ENCODE data around the gene MGAT4B. TPM values are rescaled to one million over a fixed set of nuclear protein-coding genes. Genes with fewer than 3 reads are reported as not detected.

MGAT4B gene
- total RNA-seq, 1 experiment from 2014 or later, result 151 TPM

DNA sequence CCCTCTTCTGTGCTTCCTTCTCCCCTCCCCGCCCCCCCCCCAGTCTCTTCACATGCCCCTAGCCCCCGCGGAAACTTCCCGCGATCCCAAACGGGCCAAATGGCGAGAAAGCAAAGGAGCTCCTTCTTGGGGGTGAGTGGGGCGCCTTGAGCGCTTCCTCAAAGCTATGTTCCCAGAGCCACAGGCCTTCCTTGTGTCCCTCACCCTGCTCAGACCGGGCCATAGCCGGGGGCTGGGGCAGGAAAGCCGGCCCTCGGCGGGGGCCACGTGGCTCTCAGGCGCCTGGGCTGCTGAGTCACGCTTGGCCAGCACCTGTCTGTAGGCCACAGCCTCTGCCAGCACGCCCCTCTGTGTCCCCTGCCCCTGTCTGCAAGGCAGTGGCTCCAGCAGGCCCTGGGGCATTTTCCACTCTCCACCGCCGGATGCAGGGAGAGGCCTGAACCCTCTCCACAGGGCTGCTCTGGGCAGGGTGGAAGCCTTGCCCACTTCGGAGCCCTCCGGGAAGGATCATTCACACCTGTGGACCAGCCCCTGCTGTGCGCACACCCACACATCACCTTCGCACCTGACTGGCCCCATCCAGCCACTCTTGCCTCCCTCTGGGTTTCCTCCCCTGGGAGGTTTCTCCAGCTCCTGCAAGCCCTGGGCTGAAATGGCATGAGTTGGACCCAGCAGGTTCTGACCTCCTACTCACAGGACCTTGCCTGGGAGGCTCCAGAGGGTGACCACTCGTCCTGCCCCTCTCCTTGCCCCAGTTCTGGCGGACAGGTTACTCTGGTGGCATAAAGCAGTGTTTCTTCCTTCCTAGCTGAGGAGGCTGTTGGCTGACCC is 12.8 kb upstream of the MGAT4B start:
- peaks cover 13% of the 10 kb centered on the region for H3K36me3 Mint-ChIP-seq
- H3K9me3 Mint-ChIP-seq, result no peaks in the 10 kb centered on the region
- peak; percentile 70 for DNase-seq (ENCODE audit: low spot score)
- H3K4me3 Mint-ChIP-seq, result peak overlapping the region; percentile 59; the same call in 1 of the 2 replicates
- ChIA-PET CTCF (interaction anchor here (1.0 to 2.5 kb wide), 2 partner anchors 17 to 64 kb away, joined by 3 to 20 read pairs; no protein-coding TSS in a partner anchor), POLR2A (interaction anchor here (1.0 to 1.7 kb wide), 2 partner anchors 13 to 87 kb away, joined by 3 to 4 read pairs; partner anchors contain the start of gene MGAT4B)
- peak; percentile 1; the same call in 1 of the 2 replicates for ATAC-seq
- no peak overlapping the region for H3K27ac Mint-ChIP-seq
- H3K4me1 Mint-ChIP-seq, result peaks cover 36% of the 10 kb centered on the region
- H3K27me3 Mint-ChIP-seq (ENCODE audit: low read depth), result peaks cover 22% of the 10 kb centered on the region
- TF ChIP-seq ZNF138 (CRISPR knock-in tag; conservative IDR thresholded peaks at IDR 0.05) (0 out of 2 replicates have a peak, but pooled peaks have one; percentile 68), IRF2 (CRISPR knock-in tag; IDR thresholded peaks at IDR 0.05; ENCODE audit: borderline replicate concordance, low read depth) (no peak), HMGA2 (CRISPR knock-in tag; IDR thresholded peaks at IDR 0.05) (no peak), ZNF423 (CRISPR knock-in tag; IDR thresholded peaks at IDR 0.05) (peak; percentile 7; the same call in 1 of the 2 replicates), CREM (CRISPR knock-in tag; IDR thresholded peaks at IDR 0.05) (no peak), PRDM15 (CRISPR knock-in tag; IDR thresholded peaks at IDR 0.05) (no peak), MAX (CRISPR knock-in tag; IDR thresholded peaks at IDR 0.05) (peak; percentile 98), ESRRA (CRISPR knock-in tag; IDR thresholded peaks at IDR 0.05; ENCODE audit: borderline replicate concordance) (0 out of 2 replicates have a peak, but pooled peaks have one; percentile 55), PREB (CRISPR knock-in tag; IDR thresholded peaks at IDR 0.05; ENCODE audit: borderline replicate concordance) (0 out of 2 replicates have a peak, but pooled peaks have one; percentile 80), MYBL2 (CRISPR knock-in tag; IDR thresholded peaks at IDR 0.05) (peak; percentile 30; the same call in 1 of the 2 replicates), SMAD3 (CRISPR knock-in tag; IDR thresholded peaks at IDR 0.05; ENCODE audit: borderline replicate concordance) (peak; percentile 34; the same call in 1 of the 2 replicates), FOXP1 (CRISPR knock-in tag; IDR thresholded peaks at IDR 0.05; ENCODE audit: borderline replicate concordance) (no peak), NFE2L1 (CRISPR knock-in tag; IDR thresholded peaks at IDR 0.05) (peak; percentile 97), CREB1 (CRISPR knock-in tag; IDR thresholded peaks at IDR 0.05) (0 out of 2 replicates have a peak, but pooled peaks have one; percentile 18), ZNF416 (CRISPR knock-in tag; IDR thresholded peaks at IDR 0.05) (0 out of 2 replicates have a peak, but pooled peaks have one; percentile 0)
- TF ChIP-seq, protein P1, sequence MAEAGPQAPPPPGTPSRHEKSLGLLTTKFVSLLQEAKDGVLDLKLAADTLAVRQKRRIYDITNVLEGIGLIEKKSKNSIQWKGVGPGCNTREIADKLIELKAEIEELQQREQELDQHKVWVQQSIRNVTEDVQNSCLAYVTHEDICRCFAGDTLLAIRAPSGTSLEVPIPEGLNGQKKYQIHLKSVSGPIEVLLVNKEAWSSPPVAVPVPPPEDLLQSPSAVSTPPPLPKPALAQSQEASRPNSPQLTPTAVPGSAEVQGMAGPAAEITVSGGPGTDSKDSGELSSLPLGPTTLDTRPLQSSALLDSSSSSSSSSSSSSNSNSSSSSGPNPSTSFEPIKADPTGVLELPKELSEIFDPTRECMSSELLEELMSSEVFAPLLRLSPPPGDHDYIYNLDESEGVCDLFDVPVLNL (CRISPR knock-in tag; IDR thresholded peaks at IDR 0.05; ENCODE audit: borderline replicate concordance, low read depth), result no peak; the same call in 1 of the 2 replicates
- TF ChIP-seq, protein P2, sequence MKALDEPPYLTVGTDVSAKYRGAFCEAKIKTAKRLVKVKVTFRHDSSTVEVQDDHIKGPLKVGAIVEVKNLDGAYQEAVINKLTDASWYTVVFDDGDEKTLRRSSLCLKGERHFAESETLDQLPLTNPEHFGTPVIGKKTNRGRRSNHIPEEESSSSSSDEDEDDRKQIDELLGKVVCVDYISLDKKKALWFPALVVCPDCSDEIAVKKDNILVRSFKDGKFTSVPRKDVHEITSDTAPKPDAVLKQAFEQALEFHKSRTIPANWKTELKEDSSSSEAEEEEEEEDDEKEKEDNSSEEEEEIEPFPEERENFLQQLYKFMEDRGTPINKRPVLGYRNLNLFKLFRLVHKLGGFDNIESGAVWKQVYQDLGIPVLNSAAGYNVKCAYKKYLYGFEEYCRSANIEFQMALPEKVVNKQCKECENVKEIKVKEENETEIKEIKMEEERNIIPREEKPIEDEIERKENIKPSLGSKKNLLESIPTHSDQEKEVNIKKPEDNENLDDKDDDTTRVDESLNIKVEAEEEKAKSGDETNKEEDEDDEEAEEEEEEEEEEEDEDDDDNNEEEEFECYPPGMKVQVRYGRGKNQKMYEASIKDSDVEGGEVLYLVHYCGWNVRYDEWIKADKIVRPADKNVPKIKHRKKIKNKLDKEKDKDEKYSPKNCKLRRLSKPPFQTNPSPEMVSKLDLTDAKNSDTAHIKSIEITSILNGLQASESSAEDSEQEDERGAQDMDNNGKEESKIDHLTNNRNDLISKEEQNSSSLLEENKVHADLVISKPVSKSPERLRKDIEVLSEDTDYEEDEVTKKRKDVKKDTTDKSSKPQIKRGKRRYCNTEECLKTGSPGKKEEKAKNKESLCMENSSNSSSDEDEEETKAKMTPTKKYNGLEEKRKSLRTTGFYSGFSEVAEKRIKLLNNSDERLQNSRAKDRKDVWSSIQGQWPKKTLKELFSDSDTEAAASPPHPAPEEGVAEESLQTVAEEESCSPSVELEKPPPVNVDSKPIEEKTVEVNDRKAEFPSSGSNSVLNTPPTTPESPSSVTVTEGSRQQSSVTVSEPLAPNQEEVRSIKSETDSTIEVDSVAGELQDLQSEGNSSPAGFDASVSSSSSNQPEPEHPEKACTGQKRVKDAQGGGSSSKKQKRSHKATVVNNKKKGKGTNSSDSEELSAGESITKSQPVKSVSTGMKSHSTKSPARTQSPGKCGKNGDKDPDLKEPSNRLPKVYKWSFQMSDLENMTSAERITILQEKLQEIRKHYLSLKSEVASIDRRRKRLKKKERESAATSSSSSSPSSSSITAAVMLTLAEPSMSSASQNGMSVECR (CRISPR knock-in tag; IDR thresholded peaks at IDR 0.05; ENCODE audit: borderline replicate concordance), result 0 out of 2 replicates have a peak, but pooled peaks have one; percentile 60
- TF ChIP-seq, protein P3, sequence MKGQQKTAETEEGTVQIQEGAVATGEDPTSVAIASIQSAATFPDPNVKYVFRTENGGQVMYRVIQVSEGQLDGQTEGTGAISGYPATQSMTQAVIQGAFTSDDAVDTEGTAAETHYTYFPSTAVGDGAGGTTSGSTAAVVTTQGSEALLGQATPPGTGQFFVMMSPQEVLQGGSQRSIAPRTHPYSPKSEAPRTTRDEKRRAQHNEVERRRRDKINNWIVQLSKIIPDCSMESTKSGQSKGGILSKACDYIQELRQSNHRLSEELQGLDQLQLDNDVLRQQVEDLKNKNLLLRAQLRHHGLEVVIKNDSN (CRISPR knock-in tag; IDR thresholded peaks at IDR 0.05), result peak; percentile 68
- TF ChIP-seq, protein P4, sequence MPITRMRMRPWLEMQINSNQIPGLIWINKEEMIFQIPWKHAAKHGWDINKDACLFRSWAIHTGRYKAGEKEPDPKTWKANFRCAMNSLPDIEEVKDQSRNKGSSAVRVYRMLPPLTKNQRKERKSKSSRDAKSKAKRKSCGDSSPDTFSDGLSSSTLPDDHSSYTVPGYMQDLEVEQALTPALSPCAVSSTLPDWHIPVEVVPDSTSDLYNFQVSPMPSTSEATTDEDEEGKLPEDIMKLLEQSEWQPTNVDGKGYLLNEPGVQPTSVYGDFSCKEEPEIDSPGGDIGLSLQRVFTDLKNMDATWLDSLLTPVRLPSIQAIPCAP (CRISPR knock-in tag; IDR thresholded peaks at IDR 0.05), result peak; percentile 73; the same call in 1 of the 2 replicates
- TF ChIP-seq, protein P5, sequence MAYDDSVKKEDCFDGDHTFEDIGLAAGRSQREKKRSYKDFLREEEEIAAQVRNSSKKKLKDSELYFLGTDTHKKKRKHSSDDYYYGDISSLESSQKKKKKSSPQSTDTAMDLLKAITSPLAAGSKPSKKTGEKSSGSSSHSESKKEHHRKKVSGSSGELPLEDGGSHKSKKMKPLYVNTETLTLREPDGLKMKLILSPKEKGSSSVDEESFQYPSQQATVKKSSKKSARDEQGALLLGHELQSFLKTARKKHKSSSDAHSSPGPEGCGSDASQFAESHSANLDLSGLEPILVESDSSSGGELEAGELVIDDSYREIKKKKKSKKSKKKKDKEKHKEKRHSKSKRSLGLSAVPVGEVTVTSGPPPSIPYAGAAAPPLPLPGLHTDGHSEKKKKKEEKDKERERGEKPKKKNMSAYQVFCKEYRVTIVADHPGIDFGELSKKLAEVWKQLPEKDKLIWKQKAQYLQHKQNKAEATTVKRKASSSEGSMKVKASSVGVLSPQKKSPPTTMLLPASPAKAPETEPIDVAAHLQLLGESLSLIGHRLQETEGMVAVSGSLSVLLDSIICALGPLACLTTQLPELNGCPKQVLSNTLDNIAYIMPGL (CRISPR knock-in tag; IDR thresholded peaks at IDR 0.05), result peak; percentile 49; the same call in 1 of the 2 replicates

All from WTC11 (cell line).